ENCODE measurements around the gene SMYD3.

The SMYD3 gene

GRCh38 chr1:246343251-246343650 is 163.8 kb downstream of the SMYD3 start (continued):
- no peak for TF ChIP-seq ZNF398 (tag by site-specific recombination; IDR thresholded peaks at IDR 0.05)

GRCh38 chr1:246338546-246338945 is 168.5 kb downstream of the SMYD3 start:
- CTCF ChIA-PET, result no interaction called here
- Histone ChIP-seq H3K9me3 (ENCODE audit: control insufficient read depth, insufficient read depth, low read depth, low read length) (no peaks in the 10 kb centered on the region), H3K36me3 (ENCODE audit: control insufficient read depth in 2 of 2, insufficient read depth in 1 of 2, low read length in 2 of 2) (no peaks in the 10 kb centered on the region), H3K27ac (ENCODE audit: extremely low read depth, low read depth, low read length) (no peak overlapping the region), H3K4me3 (ENCODE audit: low read depth, low read length) (no peak overlapping the region), H3K4me1 (ENCODE audit: control insufficient read depth, insufficient read depth, low read length) (no peaks in the 10 kb centered on the region)
- POLR2A ChIA-PET, result no interaction called here
- no peak for TF ChIP-seq ZNF169 (tag by site-specific recombination; IDR thresholded peaks at IDR 0.05)
- no peak for TF ChIP-seq ZNF530 (tag by site-specific recombination; IDR thresholded peaks at IDR 0.05; ENCODE audit: low read depth)
- no peak for TF ChIP-seq ZFHX2 (tag by site-specific recombination; conservative IDR thresholded peaks at IDR 0.05)
- no peak for TF ChIP-seq ZIC2 (tag by site-specific recombination; IDR thresholded peaks at IDR 0.05)
- TF ChIP-seq GLIS2 (tag by site-specific recombination; IDR thresholded peaks at IDR 0.05), result no peak
- TF ChIP-seq SP7 (tag by site-specific recombination; IDR thresholded peaks at IDR 0.05), result no peak
- TF ChIP-seq ZNF302 (tag by site-specific recombination; IDR thresholded peaks at IDR 0.05; ENCODE audit: low read depth), result no peak
- no peak for TF ChIP-seq ZNF514 (tag by site-specific recombination; IDR thresholded peaks at IDR 0.05)
- no peak for TF ChIP-seq ZNF112 (tag by site-specific recombination; IDR thresholded peaks at IDR 0.05)
- TF ChIP-seq ZNF658 (tag by site-specific recombination; IDR thresholded peaks at IDR 0.05), result no peak
- TF ChIP-seq ZXDB (tag by site-specific recombination; IDR thresholded peaks at IDR 0.05), result no peak
- no peak for TF ChIP-seq HOXA7 (CRISPR knock-in tag; IDR thresholded peaks at IDR 0.05; ENCODE audit: borderline replicate concordance)
- TF ChIP-seq ZNF510 (tag by site-specific recombination; IDR thresholded peaks at IDR 0.05; ENCODE audit: insufficient replicate concordance), result no peak
- no peak for TF ChIP-seq EGR2 (tag by site-specific recombination; IDR thresholded peaks at IDR 0.05; ENCODE audit: low read depth)
- no peak for TF ChIP-seq MZF1 (tag by site-specific recombination; IDR thresholded peaks at IDR 0.05; ENCODE audit: borderline replicate concordance)
- no peak for TF ChIP-seq ZNF23 (tag by site-specific recombination; IDR thresholded peaks at IDR 0.05; ENCODE audit: borderline replicate concordance)
- no peak for TF ChIP-seq YY1 (tag by site-specific recombination; IDR thresholded peaks at IDR 0.05)
- TF ChIP-seq, protein P1, sequence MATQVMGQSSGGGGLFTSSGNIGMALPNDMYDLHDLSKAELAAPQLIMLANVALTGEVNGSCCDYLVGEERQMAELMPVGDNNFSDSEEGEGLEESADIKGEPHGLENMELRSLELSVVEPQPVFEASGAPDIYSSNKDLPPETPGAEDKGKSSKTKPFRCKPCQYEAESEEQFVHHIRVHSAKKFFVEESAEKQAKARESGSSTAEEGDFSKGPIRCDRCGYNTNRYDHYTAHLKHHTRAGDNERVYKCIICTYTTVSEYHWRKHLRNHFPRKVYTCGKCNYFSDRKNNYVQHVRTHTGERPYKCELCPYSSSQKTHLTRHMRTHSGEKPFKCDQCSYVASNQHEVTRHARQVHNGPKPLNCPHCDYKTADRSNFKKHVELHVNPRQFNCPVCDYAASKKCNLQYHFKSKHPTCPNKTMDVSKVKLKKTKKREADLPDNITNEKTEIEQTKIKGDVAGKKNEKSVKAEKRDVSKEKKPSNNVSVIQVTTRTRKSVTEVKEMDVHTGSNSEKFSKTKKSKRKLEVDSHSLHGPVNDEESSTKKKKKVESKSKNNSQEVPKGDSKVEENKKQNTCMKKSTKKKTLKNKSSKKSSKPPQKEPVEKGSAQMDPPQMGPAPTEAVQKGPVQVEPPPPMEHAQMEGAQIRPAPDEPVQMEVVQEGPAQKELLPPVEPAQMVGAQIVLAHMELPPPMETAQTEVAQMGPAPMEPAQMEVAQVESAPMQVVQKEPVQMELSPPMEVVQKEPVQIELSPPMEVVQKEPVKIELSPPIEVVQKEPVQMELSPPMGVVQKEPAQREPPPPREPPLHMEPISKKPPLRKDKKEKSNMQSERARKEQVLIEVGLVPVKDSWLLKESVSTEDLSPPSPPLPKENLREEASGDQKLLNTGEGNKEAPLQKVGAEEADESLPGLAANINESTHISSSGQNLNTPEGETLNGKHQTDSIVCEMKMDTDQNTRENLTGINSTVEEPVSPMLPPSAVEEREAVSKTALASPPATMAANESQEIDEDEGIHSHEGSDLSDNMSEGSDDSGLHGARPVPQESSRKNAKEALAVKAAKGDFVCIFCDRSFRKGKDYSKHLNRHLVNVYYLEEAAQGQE (tag by site-specific recombination; IDR thresholded peaks at IDR 0.05), result no peak

DNA sequence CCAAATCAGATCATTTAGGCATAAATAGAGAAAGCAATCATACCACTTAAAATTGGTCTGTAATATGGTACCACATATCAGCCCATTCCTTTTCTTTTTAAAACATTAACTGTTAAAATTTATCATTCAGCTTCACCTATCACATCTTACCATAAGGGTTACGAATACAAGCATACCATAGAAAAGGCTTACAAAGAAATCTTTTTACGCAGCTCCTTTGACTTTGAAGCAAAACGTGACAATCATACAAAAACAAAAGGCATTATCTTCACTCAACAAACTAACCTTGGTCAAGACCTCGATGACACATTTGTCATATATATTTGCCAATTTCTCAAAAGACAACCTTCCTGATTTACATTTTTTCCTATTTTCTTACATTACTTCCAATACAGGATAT is 169.0 kb downstream of the SMYD3 start:
- ChIA-PET CTCF (no interaction called here), POLR2A (no interaction called here)
- no peak overlapping the region for H3K27ac ChIP-seq (ENCODE audit: extremely low read depth, low read depth, low read length)
- H3K36me3 ChIP-seq (ENCODE audit: control insufficient read depth in 2 of 2, insufficient read depth in 1 of 2, low read length in 2 of 2), result no peaks in the 10 kb centered on the region
- no peaks in the 10 kb centered on the region for H3K9me3 ChIP-seq (ENCODE audit: control insufficient read depth, insufficient read depth, low read depth, low read length)
- no peak overlapping the region for H3K4me3 ChIP-seq (ENCODE audit: low read depth, low read length)
- H3K4me1 ChIP-seq (ENCODE audit: control insufficient read depth, insufficient read depth, low read length), result no peaks in the 10 kb centered on the region
- TF ChIP-seq ZNF350 (tag by site-specific recombination; IDR thresholded peaks at IDR 0.05) (no peak), ZNF391 (tag by site-specific recombination; IDR thresholded peaks at IDR 0.05; ENCODE audit: borderline replicate concordance, low read depth) (no peak), HOXA7 (CRISPR knock-in tag; IDR thresholded peaks at IDR 0.05; ENCODE audit: borderline replicate concordance) (no peak), ZNF624 (tag by site-specific recombination; IDR thresholded peaks at IDR 0.05) (no peak), IKZF3 (tag by site-specific recombination; IDR thresholded peaks at IDR 0.05) (no peak), ZNF354C (tag by site-specific recombination; IDR thresholded peaks at IDR 0.05; ENCODE audit: borderline replicate concordance, low read depth) (no peak), SP7 (tag by site-specific recombination; IDR thresholded peaks at IDR 0.05) (no peak), ZBTB20 (tag by site-specific recombination; IDR thresholded peaks at IDR 0.05) (no peak)
- TF ChIP-seq, protein P2, sequence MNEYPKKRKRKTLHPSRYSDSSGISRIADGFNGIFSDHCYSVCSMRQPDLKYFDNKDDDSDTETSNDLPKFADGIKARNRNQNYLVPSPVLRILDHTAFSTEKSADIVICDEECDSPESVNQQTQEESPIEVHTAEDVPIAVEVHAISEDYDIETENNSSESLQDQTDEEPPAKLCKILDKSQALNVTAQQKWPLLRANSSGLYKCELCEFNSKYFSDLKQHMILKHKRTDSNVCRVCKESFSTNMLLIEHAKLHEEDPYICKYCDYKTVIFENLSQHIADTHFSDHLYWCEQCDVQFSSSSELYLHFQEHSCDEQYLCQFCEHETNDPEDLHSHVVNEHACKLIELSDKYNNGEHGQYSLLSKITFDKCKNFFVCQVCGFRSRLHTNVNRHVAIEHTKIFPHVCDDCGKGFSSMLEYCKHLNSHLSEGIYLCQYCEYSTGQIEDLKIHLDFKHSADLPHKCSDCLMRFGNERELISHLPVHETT (tag by site-specific recombination; IDR thresholded peaks at IDR 0.05), result no peak
